CD14-positive monocyte (primary cell): ENCODE data around the gene UNC93B1. TPM values are rescaled to one million over a fixed set of nuclear protein-coding genes. Genes with fewer than 3 reads are reported as not detected.
A peak's percentile ranks its signal among the peaks of the same experiment; 100 is the strongest.

ENCODE experiments used
- DNase-seq, 3 donors: peaks; one replicate each; pipeline ENCODE4 v3.0.0-alpha.2; 2011 to 2022
- H2AFZ ChIP-seq: 2 replicates; pipeline ENCODE4 v1.6.0; 2012; ENCODE audit warnings: mild to moderate bottlenecking, low read depth, low read length, inconsistent platforms; ENCODE audit not compliant: insufficient read depth, poor library complexity, severe bottlenecking
- H3K27ac ChIP-seq, 2 donors: 1 replicate in 1 of 2; 2 replicates in 1 of 2; pipeline ENCODE4 v1.5.1; 2012 to 2013; ENCODE audit warnings: low read length in 2 of 2, control low read depth in 1 of 2, inconsistent platforms in 1 of 2, low read depth in 1 of 2, mild to moderate bottlenecking in 1 of 2
- H3K27me3 ChIP-seq, 2 donors: one replicate each; pipeline versions ENCODE4 v1.6.0 to v1.6.1; 2011 to 2013; ENCODE audit warnings: low read length in 2 of 2; ENCODE audit not compliant: control insufficient read depth in 2 of 2, insufficient read depth in 2 of 2
- H3K36me3 ChIP-seq, 2 donors: replicated peaks in 1 of 2; 1 replicate in 1 of 2; 2 replicates in 1 of 2; pipeline versions ENCODE4 v1.5.1 to v1.6.1; 2012 to 2013; ENCODE audit warnings: low read length in 2 of 2, control low read depth in 1 of 2, inconsistent platforms in 1 of 2, mild to moderate bottlenecking in 1 of 2; ENCODE audit not compliant: insufficient read depth in 2 of 2, control insufficient read depth in 1 of 2
- H3K4me1 ChIP-seq, 2 donors: 1 replicate in 1 of 2; 2 replicates in 1 of 2; pipeline versions ENCODE4 v1.5.1 to v1.6.1; 2012 to 2013; ENCODE audit warnings: low read length in 2 of 2, control low read depth in 1 of 2, inconsistent platforms in 1 of 2, mild to moderate bottlenecking in 1 of 2, moderate library complexity in 1 of 2; ENCODE audit not compliant: insufficient read depth in 2 of 2, control insufficient read depth in 1 of 2
- H3K4me2 ChIP-seq: replicated peaks from 2 replicates; pipeline ENCODE3; 2012; ENCODE audit warnings: low read length, moderate library complexity, mild to moderate bottlenecking; ENCODE audit not compliant: poor library complexity, severe bottlenecking; ENCODE audit errors: extremely low read depth
- H3K4me3 ChIP-seq, 3 experiments: fragments of 200-600 bp in 1 of 3; sonication (generic) in 1 of 3; replicated peaks in 1 of 3; 1 replicate in 2 of 3; 2 replicates in 1 of 3; pipeline ENCODE4 v1.5.1; 2011 to 2013; ENCODE audit warnings: low read length in 3 of 3, mild to moderate bottlenecking in 3 of 3, control low read depth in 2 of 3, low read depth in 2 of 3, inconsistent platforms in 1 of 3, moderate library complexity in 1 of 3
- H3K79me2 ChIP-seq: 2 replicates; pipeline ENCODE4 v1.6.0; 2012; ENCODE audit warnings: mild to moderate bottlenecking, control low read depth, inconsistent platforms, low read length, moderate library complexity; ENCODE audit not compliant: insufficient read depth
- H3K9ac ChIP-seq: 2 replicates; pipeline ENCODE4 v1.6.0; 2017; ENCODE audit warnings: low read length, mild to moderate bottlenecking; ENCODE audit not compliant: insufficient read depth, poor library complexity, severe bottlenecking
- H3K9me3 ChIP-seq, 2 donors: replicated peaks in 1 of 2; 1 replicate in 1 of 2; 2 replicates in 1 of 2; pipeline versions ENCODE4 v1.5.1 to v1.6.1; 2012 to 2013; ENCODE audit warnings: low read length in 2 of 2, control low read depth in 1 of 2; ENCODE audit not compliant: control insufficient read depth in 1 of 2, insufficient read depth in 1 of 2
- H4K20me1 ChIP-seq: 2 replicates; pipeline ENCODE4 v1.6.0; 2012; ENCODE audit warnings: mild to moderate bottlenecking, low read length, control low read depth, moderate library complexity; ENCODE audit not compliant: insufficient read depth
- H3K27ac Mint-ChIP-seq, 7 donors: one replicate each; pipeline ENCODE4 v1.8.0; 2020; ENCODE audit warnings: mild to moderate bottlenecking in 7 of 7, mixed read lengths in 7 of 7, moderate library complexity in 6 of 7, inconsistent platforms in 2 of 7
- H3K27me3 Mint-ChIP-seq, 3 donors: one replicate each; pipeline ENCODE4 v1.8.0; 2021 to 2022; ENCODE audit warnings: low read depth in 3 of 3, mild to moderate bottlenecking in 3 of 3, mixed read lengths in 3 of 3, moderate library complexity in 3 of 3, inconsistent platforms in 1 of 3
- H3K36me3 Mint-ChIP-seq, 2 donors: one replicate each; pipeline ENCODE4 v1.8.0; 2020; ENCODE audit warnings: mixed read lengths in 2 of 2, inconsistent platforms in 1 of 2, mild to moderate bottlenecking in 1 of 2
- H3K4me1 Mint-ChIP-seq: one replicate; pipeline ENCODE4 v1.8.0; 2020; ENCODE audit warnings: mild to moderate bottlenecking, mixed read lengths
- H3K4me3 Mint-ChIP-seq, 2 donors: one replicate each; pipeline ENCODE4 v1.8.0; 2020; ENCODE audit warnings: mild to moderate bottlenecking in 2 of 2, mixed read lengths in 2 of 2, moderate library complexity in 1 of 2
- H3K9me3 Mint-ChIP-seq, 7 donors: one replicate each; pipeline ENCODE4 v1.8.0; 2020 to 2022; ENCODE audit warnings: mixed read lengths in 7 of 7, mild to moderate bottlenecking in 6 of 7, moderate library complexity in 6 of 7, inconsistent platforms in 2 of 7
- WGBS: methylation state at CpG from one replicate; pipeline ENCODE4 v1.1.5; 2013; ENCODE audit warnings: missing lambda C conversion rate; ENCODE audit not compliant: insufficient coverage; 5-methylcytosine and 5-hydroxymethylcytosine counted together
- intact Hi-C, 2 donors: fragments of 100-400 bp; cut with micrococcal nuclease; formaldehyde crosslinking; loops; one replicate each; pipeline versions ENCODE4 v1.15.0 to v1.15.1; 2023
- polyA plus RNA-seq, 3 donors: library from polyadenylated mRNA; depleted of rRNA in 1 of 3; unstranded in 2 of 3; stranded (reverse) in 1 of 3; fragments of 300-500 nt in 2 of 3; fragments of >200 nt in 1 of 3; fragmentation: Illumina TruSeq in 2 of 3; gene quantifications; 1 replicate in 2 of 3; 2 replicates in 1 of 3; pipeline ENCODE4 v1.2.3, GENCODE V29; 2012 to 2021
- TF ChIP-seq, protein P1 (sequence below): fragments of 200-600 bp; IDR thresholded peaks from one replicate; pipeline ENCODE4 v1.8.0; 2022; ENCODE audit warnings: antibody characterized with exemption, mild to moderate bottlenecking

UNC93B1 gene
- polyA plus RNA-seq, 3 donors: 185 to 301 (median 220) TPM

DNA sequence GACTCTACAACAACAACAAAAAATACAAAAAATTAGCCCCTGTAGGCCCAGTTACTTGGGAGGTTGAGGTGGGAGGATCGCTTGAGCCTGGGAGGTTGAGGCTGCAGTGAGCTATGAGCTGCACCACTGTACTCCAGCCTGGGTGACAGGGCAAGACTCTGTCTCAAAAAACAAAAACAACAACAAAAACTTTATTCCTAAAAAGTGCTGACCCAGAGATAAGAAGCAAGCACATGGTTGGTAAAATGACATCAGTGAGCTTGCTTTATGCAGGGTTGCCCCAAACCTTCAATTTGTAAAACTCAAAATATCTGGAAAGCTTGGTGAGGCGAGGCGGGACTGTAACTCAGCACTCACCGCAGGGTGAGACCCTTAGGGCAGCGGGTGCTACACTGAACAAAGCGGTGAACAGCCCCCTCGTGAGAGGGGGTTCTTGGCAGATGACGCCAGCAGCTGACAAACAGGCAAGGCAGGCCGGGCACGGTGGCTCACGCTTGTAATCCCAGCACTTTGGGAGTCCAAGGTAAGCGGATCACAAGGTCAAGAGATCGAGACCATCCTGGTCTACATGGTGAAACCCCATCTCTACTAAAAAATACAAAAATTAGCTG is 31.5 kb upstream of the UNC93B1 start:
- 94% methylated on average over 10 of the region's 13 CpGs for WGBS
- H3K4me1 Mint-ChIP-seq: peaks cover 46% of the 10 kb centered on the region
- peak overlapping the region; percentile 98 to 100 (median 99) for H3K27ac Mint-ChIP-seq
- peaks cover 0 to 3% (median 0%) of the 10 kb centered on the region in 3 donors for H3K27me3 Mint-ChIP-seq
- H3K36me3 Mint-ChIP-seq: peaks cover 9 to 25% of the 10 kb centered on the region in 2 donors
- Histone ChIP-seq H3K4me1 (peaks cover 48 to 67% of the 10 kb centered on the region in 2 donors), H3K4me2 (no peak overlapping the region), H3K79me2 (peaks cover 62% of the 10 kb centered on the region), H2AFZ (no peak overlapping the region), H3K4me3 (no peak overlapping the region), H4K20me1 (peaks cover 12% of the 10 kb centered on the region), H3K9ac (no peak overlapping the region), H3K27ac (peak overlapping the region; percentile 98 to 99), H3K9me3 (no peaks in the 10 kb centered on the region), H3K27me3 (no peaks in the 10 kb centered on the region), H3K36me3 (peaks cover 13 to 19% of the 10 kb centered on the region in 2 donors)
- TF ChIP-seq, protein P1, sequence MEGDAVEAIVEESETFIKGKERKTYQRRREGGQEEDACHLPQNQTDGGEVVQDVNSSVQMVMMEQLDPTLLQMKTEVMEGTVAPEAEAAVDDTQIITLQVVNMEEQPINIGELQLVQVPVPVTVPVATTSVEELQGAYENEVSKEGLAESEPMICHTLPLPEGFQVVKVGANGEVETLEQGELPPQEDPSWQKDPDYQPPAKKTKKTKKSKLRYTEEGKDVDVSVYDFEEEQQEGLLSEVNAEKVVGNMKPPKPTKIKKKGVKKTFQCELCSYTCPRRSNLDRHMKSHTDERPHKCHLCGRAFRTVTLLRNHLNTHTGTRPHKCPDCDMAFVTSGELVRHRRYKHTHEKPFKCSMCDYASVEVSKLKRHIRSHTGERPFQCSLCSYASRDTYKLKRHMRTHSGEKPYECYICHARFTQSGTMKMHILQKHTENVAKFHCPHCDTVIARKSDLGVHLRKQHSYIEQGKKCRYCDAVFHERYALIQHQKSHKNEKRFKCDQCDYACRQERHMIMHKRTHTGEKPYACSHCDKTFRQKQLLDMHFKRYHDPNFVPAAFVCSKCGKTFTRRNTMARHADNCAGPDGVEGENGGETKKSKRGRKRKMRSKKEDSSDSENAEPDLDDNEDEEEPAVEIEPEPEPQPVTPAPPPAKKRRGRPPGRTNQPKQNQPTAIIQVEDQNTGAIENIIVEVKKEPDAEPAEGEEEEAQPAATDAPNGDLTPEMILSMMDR: no peak
- DNase-seq: no peak
- intact Hi-C loops: loop anchor here in 1 of 2 donors (5.0 kb wide), 3 partner anchors 33 to 237 kb away; partner anchors contain the start of genes C11orf24, CHKA and UNC93B1
- no peaks in the 10 kb centered on the region for H3K9me3 Mint-ChIP-seq
- no peak overlapping the region for H3K4me3 Mint-ChIP-seq

DNA sequence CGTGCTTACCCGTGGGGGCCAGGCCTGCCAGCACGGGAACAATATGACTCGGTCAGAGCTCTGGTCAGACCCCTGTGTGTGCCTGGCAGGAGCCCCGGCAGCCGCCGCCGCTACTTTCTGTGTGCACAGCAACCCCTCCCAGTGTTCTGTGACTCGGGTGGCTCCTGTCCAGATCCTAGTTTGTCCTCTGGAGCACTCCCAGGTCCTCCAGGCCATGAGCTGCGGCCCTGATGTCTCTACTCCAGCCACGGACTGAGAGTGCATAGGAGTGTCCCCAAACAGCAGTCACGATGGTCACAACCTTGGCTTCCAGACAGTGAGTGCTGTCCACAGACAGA is 29.8 kb upstream of the UNC93B1 start:
- peaks cover 0 to 3% (median 1%) of the 10 kb centered on the region in 3 donors for H3K27me3 Mint-ChIP-seq
- Histone ChIP-seq H3K4me3 (no peak overlapping the region), H3K9me3 (no peaks in the 10 kb centered on the region), H4K20me1 (no peaks in the 10 kb centered on the region), H3K4me1 (peaks cover 54 to 63% of the 10 kb centered on the region in 2 donors), H3K9ac (no peak overlapping the region), H3K79me2 (peaks cover 45% of the 10 kb centered on the region), H2AFZ (no peak overlapping the region), H3K36me3 (peaks cover 13 to 19% of the 10 kb centered on the region in 2 donors), H3K27ac (peak overlapping the region in 1 of 2 donors; percentile 32), H3K27me3 (no peaks in the 10 kb centered on the region), H3K4me2 (no peak overlapping the region)
- H3K4me3 Mint-ChIP-seq: no peak overlapping the region
- no peaks in the 10 kb centered on the region for H3K9me3 Mint-ChIP-seq
- peaks cover 55% of the 10 kb centered on the region for H3K4me1 Mint-ChIP-seq
- no peak for DNase-seq
- peaks cover 11 to 25% of the 10 kb centered on the region in 2 donors for H3K36me3 Mint-ChIP-seq
- 98% methylated on average over 12 of the region's 12 CpGs for WGBS
- TF ChIP-seq, protein P1: no peak
- intact Hi-C loops: no loop called here
- H3K27ac Mint-ChIP-seq: peak overlapping the region in 3 of 7 donors; percentile 46 to 54 (median 52)
